GM19240 (cell line): ENCODE measurements around the gene ERGIC3.

Source experiments
- DNase-seq: peaks from one replicate; pipeline ENCODE4 v3.0.0; 2011; ENCODE audit warnings: low spot score; ENCODE audit not compliant: insufficient read length

ERGIC3 gene

GRCh38 chr20:35597186-35597585 lies 55.3 kb downstream of the ERGIC3 start:
- DNase-seq, result no peak

- DNase-seq, result no peak
These were observed 56.6 kb downstream of the ERGIC3 start for GRCh38 chr20:35598476-35598875.

DNA sequence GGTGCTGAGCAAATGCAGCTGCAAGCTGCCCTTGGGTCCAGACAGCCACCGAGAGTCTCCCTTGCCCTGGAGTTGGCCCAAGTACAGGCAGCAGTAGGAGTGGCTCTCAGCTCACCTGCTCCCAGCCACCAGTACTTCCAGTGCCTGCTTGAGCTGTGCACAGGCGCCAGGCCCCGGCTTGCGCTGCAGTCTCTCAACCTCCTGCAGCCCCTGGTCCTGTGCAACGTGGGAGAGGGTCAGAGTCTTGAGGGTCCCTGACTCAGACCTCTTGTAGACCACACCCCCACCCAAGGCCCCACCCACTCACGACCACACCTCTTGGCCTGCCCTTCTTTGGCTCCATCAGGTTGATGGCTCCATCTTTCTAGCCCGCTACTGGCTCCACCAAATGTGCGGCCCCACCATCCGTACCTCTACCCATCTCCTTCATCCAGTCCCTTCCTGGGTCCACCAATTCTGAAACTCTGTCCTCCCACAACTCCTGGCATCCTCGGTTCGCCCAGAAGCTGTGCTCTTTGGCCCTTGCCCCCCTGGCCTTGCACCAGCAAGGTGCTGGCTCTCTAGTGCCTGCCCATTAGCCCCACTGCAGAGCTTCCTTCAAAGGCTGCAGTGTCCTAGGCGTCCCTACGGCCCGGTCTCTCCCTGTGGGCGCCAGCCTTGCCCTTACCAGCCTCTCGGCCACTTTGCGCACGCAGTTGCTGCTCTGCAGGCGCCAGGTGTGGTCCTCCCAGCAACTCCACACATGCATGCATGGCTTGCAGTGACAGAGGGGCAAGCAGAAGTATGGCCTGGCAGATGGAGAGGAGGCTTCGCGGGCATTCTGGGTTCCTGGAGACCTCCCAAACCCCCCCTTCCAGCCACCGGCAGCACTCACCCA lies 57.3 kb downstream of the ERGIC3 start:
- no peak for DNase-seq

DNA sequence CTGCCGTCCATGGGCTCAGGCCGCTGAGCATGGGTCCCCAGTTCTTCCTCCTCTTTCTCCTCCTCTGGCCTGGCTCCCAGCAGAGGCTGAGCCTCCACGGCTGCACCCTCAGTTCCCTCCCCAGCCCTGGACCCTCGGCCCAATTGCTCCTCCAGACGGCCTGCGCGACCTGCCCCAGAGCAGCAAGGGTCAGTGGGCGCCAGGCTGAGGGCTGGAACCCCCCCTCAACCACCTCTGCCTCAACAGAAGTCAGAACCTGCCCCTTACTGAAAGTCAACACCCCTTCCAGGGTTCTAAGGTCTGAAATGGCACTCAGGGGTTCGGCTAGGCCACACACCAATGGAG lies 57.9 kb downstream of the ERGIC3 start:
- no peak for DNase-seq

DNA sequence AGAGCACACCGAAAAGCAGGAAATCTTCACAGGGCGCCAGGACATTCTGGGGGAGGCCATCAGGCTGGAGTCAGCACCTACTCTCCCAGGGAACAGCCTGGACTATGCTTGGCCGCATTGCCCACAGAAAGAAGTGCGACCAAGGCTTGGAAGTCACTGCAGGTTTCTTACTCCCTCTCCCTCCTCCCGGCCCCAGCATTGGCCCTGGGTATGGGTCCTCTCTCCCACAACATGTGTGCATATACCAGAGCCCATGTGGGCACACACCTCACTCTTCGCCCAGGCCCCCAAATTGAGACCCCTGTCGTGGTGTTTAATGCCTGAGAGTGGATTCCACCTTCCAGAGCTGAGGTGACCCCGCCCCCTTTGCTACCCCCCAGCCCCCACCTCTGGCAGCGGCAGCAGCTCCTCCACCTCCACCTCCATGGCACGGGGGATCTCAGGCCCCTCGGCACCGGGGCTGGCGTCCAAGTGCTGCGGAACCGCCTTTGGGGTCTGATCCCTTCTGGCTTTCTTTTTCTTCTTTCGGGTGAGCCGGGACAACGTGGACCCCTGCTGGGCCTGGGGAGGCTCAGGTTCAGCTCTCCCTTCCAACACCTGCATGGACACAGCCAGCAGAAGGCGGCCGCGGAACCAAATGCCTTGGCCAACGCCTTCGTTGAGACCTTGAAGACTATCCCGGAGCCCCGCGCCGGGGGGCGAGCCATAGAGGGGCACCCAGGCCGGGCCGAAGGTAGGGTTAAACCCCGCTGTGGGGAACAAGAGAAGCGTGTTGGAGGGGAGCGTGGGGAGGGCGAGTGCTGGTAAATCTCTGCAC lies 58.5 kb downstream of the ERGIC3 start:
- DNase-seq, result no peak

DNA sequence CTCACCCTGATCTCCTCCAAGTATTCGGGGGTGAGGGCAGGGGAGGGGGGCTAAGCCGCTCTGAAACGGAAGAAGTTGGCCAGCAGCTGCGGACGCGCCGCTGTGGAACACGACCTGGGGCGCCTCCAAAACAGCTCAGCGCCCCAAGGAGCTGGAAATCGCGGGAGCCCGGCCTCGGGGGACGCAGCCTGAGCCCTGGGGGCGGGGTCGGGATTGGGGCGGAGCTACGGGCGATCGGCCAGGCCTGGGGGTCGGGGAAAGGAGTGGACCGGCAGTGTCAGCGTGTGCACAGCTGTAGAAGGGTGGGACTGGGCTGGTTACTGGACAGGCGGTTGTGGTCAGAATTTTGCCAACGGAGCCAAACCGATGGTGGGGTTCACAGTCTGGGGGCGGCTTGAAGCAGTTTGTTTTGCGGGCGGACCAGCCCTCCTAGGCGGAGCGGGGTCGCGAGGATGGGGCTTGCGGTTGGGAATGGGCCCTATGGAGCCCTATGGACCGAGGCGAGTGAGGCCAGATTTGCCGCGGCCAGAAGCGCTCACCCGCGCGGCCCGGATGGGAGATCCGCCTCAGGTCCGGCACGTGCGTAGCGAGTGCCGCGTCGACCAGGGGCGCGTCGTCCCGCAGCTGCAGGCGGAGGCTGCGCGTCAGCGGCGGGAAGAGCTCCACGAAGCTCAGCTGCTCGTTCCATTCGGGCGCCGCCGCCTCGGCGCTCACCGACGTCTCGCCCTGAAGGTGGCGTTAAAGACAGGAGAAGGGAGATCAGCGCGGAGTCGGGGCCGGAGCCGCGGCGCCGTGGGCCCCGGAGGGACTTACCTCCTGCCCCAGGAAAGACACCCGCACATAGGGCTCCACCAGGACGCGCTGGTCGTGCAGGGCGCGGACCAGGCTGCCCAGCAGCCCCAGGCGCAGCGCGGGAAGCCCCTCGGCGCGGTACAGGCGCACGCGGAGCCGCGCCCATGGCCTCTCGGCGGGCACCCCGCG lies 59.4 kb downstream of the ERGIC3 start:
- DNase-seq, result no peak

- no peak for DNase-seq
These were observed 60.1 kb downstream of the ERGIC3 start for GRCh38 chr20:35601990-35602389.

DNA sequence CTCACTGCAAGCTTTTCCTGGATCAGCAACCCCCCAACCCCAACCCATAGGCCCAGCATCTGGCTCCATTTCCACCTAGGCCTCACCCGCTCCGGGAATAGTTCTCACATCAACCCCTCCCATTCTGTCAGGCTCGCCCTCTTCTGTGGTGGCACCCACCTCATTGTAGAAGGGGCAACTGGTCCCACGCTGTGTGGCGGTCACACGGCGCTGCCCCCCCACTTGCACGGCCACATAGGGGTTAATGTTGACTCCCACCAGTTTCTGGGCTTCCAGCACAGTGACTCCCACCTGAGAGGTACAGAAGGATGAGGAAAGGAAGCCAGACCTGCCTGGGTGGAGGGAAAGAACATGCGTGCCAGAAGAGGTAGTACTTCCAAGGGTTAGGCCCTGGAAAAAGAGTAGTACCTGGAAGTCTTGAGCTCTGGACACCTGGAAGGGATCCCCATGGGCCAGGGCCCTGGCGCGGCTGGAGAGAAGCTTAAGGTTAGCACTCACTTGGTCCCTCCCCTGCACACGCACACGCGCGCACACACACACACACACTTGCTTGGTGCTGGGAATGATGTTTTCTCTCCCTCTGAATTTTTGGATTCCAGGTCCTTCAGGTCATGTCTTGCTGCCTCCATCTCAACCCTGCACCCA lies 61.1 kb downstream of the ERGIC3 start:
- no peak for DNase-seq

- DNase-seq, result no peak
These were observed 62.0 kb downstream of the ERGIC3 start for GRCh38 chr20:35603695-35604448.

- DNase-seq, result no peak
These were observed 62.5 kb downstream of the ERGIC3 start for GRCh38 chr20:35604449-35604747.

GRCh38 chr20:35606127-35606526 lies 64.2 kb downstream of the ERGIC3 start:
- DNase-seq, result no peak
